ENCODE measurements around the gene SRPK3. TPM values are rescaled to one million over a fixed set of nuclear protein-coding genes. Genes with fewer than 3 reads are reported as not detected.

The SRPK3 gene
- total RNA-seq, 2 donors from 2014 or later: 19.4 to 24.6 TPM

GRCh38 chrX:153830640-153831428 lies 50.0 kb downstream of the SRPK3 start:
- H3K9me3 ChIP-seq: no peaks in the 10 kb centered on the region
- H3K4me1 ChIP-seq: peaks cover 0 to 16% of the 10 kb centered on the region in 2 donors
- peak overlapping the region in 1 of 2 donors; percentile 51 for H3K4me3 ChIP-seq
- TF ChIP-seq CTCF (IDR thresholded peaks at IDR 0.05): no peak
- H3K27ac ChIP-seq: no peak overlapping the region
- H3K27me3 ChIP-seq: peaks cover 0 to 11% of the 10 kb centered on the region in 2 donors
- no peak for DNase-seq (ENCODE audit: low spot score)
- H3K36me3 ChIP-seq: no peaks in the 10 kb centered on the region

- H3K27me3 ChIP-seq: peaks cover 0 to 11% of the 10 kb centered on the region in 2 donors
- no peaks in the 10 kb centered on the region for H3K36me3 ChIP-seq
- H3K9me3 ChIP-seq: no peaks in the 10 kb centered on the region
- TF ChIP-seq CTCF (IDR thresholded peaks at IDR 0.05): no peak
- DNase-seq (ENCODE audit: low spot score): no peak
- H3K27ac ChIP-seq: no peak overlapping the region
- no peak overlapping the region for H3K4me3 ChIP-seq
- H3K4me1 ChIP-seq: peaks cover 0 to 16% of the 10 kb centered on the region in 2 donors
Observed at GRCh38 chrX:153831429-153832150, 50.7 kb downstream of the SRPK3 start.

DNA sequence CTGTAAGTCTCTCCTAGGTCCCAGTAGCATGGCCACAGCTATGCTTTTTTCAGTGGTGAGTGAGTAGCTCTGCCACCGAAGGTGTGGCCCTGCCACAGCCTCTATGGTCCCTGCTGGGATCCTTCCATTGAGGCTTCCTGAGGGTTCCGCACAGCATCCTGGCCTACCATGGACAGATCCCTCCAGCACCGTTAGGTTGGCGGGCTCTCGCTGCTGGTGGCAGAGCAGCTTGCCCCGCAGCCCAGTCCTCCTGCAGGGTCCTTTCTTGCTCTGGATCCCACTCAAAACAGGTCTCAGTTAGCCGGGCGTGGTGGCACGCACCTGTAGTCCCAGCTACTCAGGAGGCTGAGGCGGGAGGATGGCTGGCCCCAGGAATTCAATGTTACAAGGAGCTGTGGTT lies 51.9 kb downstream of the SRPK3 start:
- no peak for TF ChIP-seq CTCF (IDR thresholded peaks at IDR 0.05)
- peaks cover 0 to 16% of the 10 kb centered on the region in 2 donors for H3K4me1 ChIP-seq
- DNase-seq (ENCODE audit: low spot score): no peak
- H3K9me3 ChIP-seq: no peaks in the 10 kb centered on the region
- H3K27me3 ChIP-seq: peaks cover 0 to 5% of the 10 kb centered on the region in 2 donors
- H3K27ac ChIP-seq: no peak overlapping the region
- no peak overlapping the region for H3K4me3 ChIP-seq
- H3K36me3 ChIP-seq: no peaks in the 10 kb centered on the region

Other genes with a start within 250 kb of the SRPK3 start
- gene CCNQ, start 181.9 kb upstream of the SRPK3 start, total RNA-seq: 10 to 100 TPM; 48.0 to 65.0 TPM
- gene DUSP9, start 133.8 kb upstream of the SRPK3 start, total RNA-seq: not detected
- 10 to 100 TPM in 1 of 2 donors, 1 to 10 TPM in 1; 4.0 to 42.4 TPM for gene PNCK, start 107.2 kb upstream of the SRPK3 start, total RNA-seq
- 10 to 100 TPM; 71.3 to 76.6 TPM for gene SLC6A8, start 93.1 kb upstream of the SRPK3 start, total RNA-seq
- 100 to 1,000 TPM in 1 of 2 donors, 10 to 100 TPM in 1; 86.3 to 109 TPM for gene BCAP31, start 56.7 kb upstream of the SRPK3 start, total RNA-seq
- gene ABCD1, start 56.2 kb upstream of the SRPK3 start, total RNA-seq: 10 to 100 TPM; 15.2 to 18.0 TPM
- 1 to 10 TPM; 5.6 to 8.2 TPM for gene PLXNB3, start 16.8 kb upstream of the SRPK3 start, total RNA-seq
- 100 to 1,000 TPM; 116 to 135 TPM for gene IDH3G, start 13.3 kb downstream of the SRPK3 start, total RNA-seq
- 100 to 1,000 TPM; 219 to 238 TPM for gene SSR4, start 13.6 kb downstream of the SRPK3 start, total RNA-seq
- 1 to 10 TPM; 2.1 to 7.1 TPM for gene PDZD4, start 49.5 kb downstream of the SRPK3 start, total RNA-seq
- gene L1CAM, start 105.1 kb downstream of the SRPK3 start, total RNA-seq: 1 to 10 TPM; 6.3 to 7.0 TPM
- 1 to 10 TPM; 2.3 to 4.7 TPM for gene AVPR2, start 123.6 kb downstream of the SRPK3 start, total RNA-seq
- gene ARHGAP4, start 145.2 kb downstream of the SRPK3 start, total RNA-seq: 1 to 10 TPM; 7.6 to 8.9 TPM
- 10 to 100 TPM; 66.5 to 70.2 TPM for gene NAA10, start 154.0 kb downstream of the SRPK3 start, total RNA-seq
- gene RENBP, start 163.6 kb downstream of the SRPK3 start, total RNA-seq: 10 to 100 TPM in 1 of 2 donors, 1 to 10 TPM in 1; 6.2 to 10.6 TPM
- 10 to 100 TPM; 40.8 to 54.7 TPM for gene HCFC1, start 190.8 kb downstream of the SRPK3 start, total RNA-seq
- 1 to 10 TPM; 4.7 to 6.4 TPM for gene TMEM187, start 191.7 kb downstream of the SRPK3 start, total RNA-seq
- gene IRAK1, start 238.9 kb downstream of the SRPK3 start, total RNA-seq: 10 to 100 TPM; 27.5 to 37.1 TPM